Thoracic aorta (tissue), 2 donors: ENCODE results near the gene PAFAH1B2. TPM values are rescaled to one million over a fixed set of nuclear protein-coding genes. Genes with fewer than 3 reads are reported as not detected.

ENCODE experiments used
- ATAC-seq: fragments of 150-250 bp; one replicate; pipeline ENCODE4 v1.8.0; 2017; ENCODE audit warnings: low read depth; ENCODE audit not compliant: insufficient number of reproducible peaks, low FRiP score
- DNase-seq: peaks from one replicate; pipeline ENCODE4 v3.0.0-alpha.2; 2020; ENCODE audit warnings: low spot score
- H3K27ac ChIP-seq, 2 donors: fragments of 200-600 bp; sonication (generic); 1 replicate in 1 of 2; 2 replicates in 1 of 2; pipeline ENCODE4 v1.5.1; 2016; ENCODE audit warnings: mild to moderate bottlenecking in 2 of 2, moderate library complexity in 2 of 2
- H3K27me3 ChIP-seq: fragments of 200-600 bp; sonication (generic); replicated peaks from 2 replicates; pipeline ENCODE4 v1.6.0; 2016; ENCODE audit warnings: mild to moderate bottlenecking; ENCODE audit not compliant: insufficient read depth
- H3K36me3 ChIP-seq: fragments of 200-600 bp; sonication (generic); one replicate; pipeline ENCODE4 v1.5.1; 2016
- H3K4me1 ChIP-seq, 2 donors: fragments of 200-600 bp; sonication (generic); 1 replicate in 1 of 2; 2 replicates in 1 of 2; pipeline versions ENCODE4 v1.5.1 to v1.6.0; 2016; ENCODE audit warnings: low read depth in 2 of 2, mild to moderate bottlenecking in 1 of 2; ENCODE audit not compliant: control insufficient read depth in 1 of 2
- H3K4me3 ChIP-seq: fragments of 200-600 bp; sonication (generic); 2 replicates; pipeline ENCODE4 v1.5.1; 2016; ENCODE audit warnings: mild to moderate bottlenecking
- H3K9me3 ChIP-seq: fragments of 200-600 bp; sonication (generic); 2 replicates; pipeline ENCODE4 v1.5.1; 2016
- CTCF ChIP-seq: fragments of 200-600 bp; sonication (generic); IDR thresholded peaks from one replicate; pipeline ENCODE4 v1.5.1; 2019; ENCODE audit warnings: antibody characterized with exemption
- total RNA-seq, 2 donors: library from RNA; depleted of rRNA; stranded (reverse); fragments of >200 nt; gene quantifications; one replicate each; pipeline versions ENCODE4 v1.1.0 to v1.2.3, GENCODE V29; 2016

Gene PAFAH1B2
- total RNA-seq, 2 donors from 2014 or later, result 66.3 to 75.8 TPM

GRCh38 chr11:117187799-117188481, 43.9 kb downstream of the PAFAH1B2 start:
- no peaks in the 10 kb centered on the region for H3K27me3 ChIP-seq
- H3K27ac ChIP-seq, result no peak overlapping the region
- no peak for ATAC-seq
- no peaks in the 10 kb centered on the region for H3K9me3 ChIP-seq
- DNase-seq, result no peak
- no peak overlapping the region for H3K4me3 ChIP-seq
- TF ChIP-seq CTCF, result no peak
- H3K36me3 ChIP-seq, result peaks cover 46% of the 10 kb centered on the region
- no peaks in the 10 kb centered on the region for H3K4me1 ChIP-seq

GRCh38 chr11:117188620-117189081, 44.6 kb downstream of the PAFAH1B2 start:
- no peak for DNase-seq
- Histone ChIP-seq H3K4me1 (no peaks in the 10 kb centered on the region), H3K4me3 (no peak overlapping the region), H3K9me3 (no peaks in the 10 kb centered on the region), H3K27me3 (no peaks in the 10 kb centered on the region), H3K27ac (no peak overlapping the region), H3K36me3 (peaks cover 53% of the 10 kb centered on the region)
- ATAC-seq, result no peak
- TF ChIP-seq CTCF, result no peak

GRCh38 chr11:117189191-117189940, 45.3 kb downstream of the PAFAH1B2 start:
- no peak for TF ChIP-seq CTCF
- no peaks in the 10 kb centered on the region for H3K9me3 ChIP-seq
- no peaks in the 10 kb centered on the region for H3K27me3 ChIP-seq
- no peaks in the 10 kb centered on the region for H3K4me1 ChIP-seq
- no peak overlapping the region for H3K4me3 ChIP-seq
- no peak overlapping the region for H3K27ac ChIP-seq
- DNase-seq (no peak), ATAC-seq (no peak)
- H3K36me3 ChIP-seq, result peaks cover 56% of the 10 kb centered on the region

- no peak for DNase-seq
- ATAC-seq, result no peak
- Histone ChIP-seq H3K36me3 (peaks cover 56% of the 10 kb centered on the region), H3K4me1 (no peaks in the 10 kb centered on the region), H3K9me3 (no peaks in the 10 kb centered on the region), H3K27ac (no peak overlapping the region), H3K4me3 (no peak overlapping the region), H3K27me3 (no peaks in the 10 kb centered on the region)
- no peak for TF ChIP-seq CTCF
These were observed 46.0 kb downstream of the PAFAH1B2 start for GRCh38 chr11:117189941-117190544.
